A549 (cell line): ENCODE measurements around the gene GLB1L2. TPM values are rescaled to one million over a fixed set of nuclear protein-coding genes. Genes with fewer than 3 reads are reported as not detected.

Experiments
- ATAC-seq, 2 experiments: fragments of 200-7000 bp in 1 of 2; fragments of >200 bp in 1 of 2; cut with Nextera tagmentation in 1 of 2; cut with Tn5 transposase in 1 of 2; 3 replicates each; pipeline versions ENCODE4 v1.8.0 to v1.9.1; 2018 to 2020; ENCODE audit warnings: mild to moderate bottlenecking in 1 of 2, moderate library complexity in 1 of 2
- CTCF ChIA-PET: fragments of 300-600 bp; sonication (Branson Sonifier 250); formaldehyde crosslinking; extraction: SDS; loops from one replicate; lab custom pipeline; 2021; ENCODE audit warnings: antibody characterized with exemption, inconsistent platforms; lab: Yijun Ruan, JAX
- POLR2A ChIA-PET: fragments of 350-600 bp; formaldehyde crosslinking; extraction: SDS; loops from one replicate; lab custom pipeline; 2021; ENCODE audit warnings: antibody characterized with exemption, inconsistent platforms; lab: Yijun Ruan, JAX
- DNase-seq, 2 experiments: peaks; one replicate each; pipeline versions ENCODE4 v3.0.0 to v3.0.0-alpha.2; 2011 to 2016; ENCODE audit warnings: low read depth in 1 of 2, low spot score in 1 of 2
- FAIRE-seq: peaks from 2 replicates; lab custom pipeline; 2011; peaks lifted over from hg19 to GRCh38; lab: Jason Lieb, UNC
- H3K27ac ChIP-seq, 2 experiments: fragments of >200 bp; sonication (Bioruptor Twin); formaldehyde crosslinking; 3 replicates each; pipeline ENCODE4 v1.5.1; 2016 to 2017
- H3K4me1 ChIP-seq: fragments of >200 bp; sonication (Bioruptor Twin); formaldehyde crosslinking; 3 replicates; pipeline ENCODE4 v1.6.1; 2016
- H3K4me2 ChIP-seq: fragments of >200 bp; sonication (Bioruptor Twin); formaldehyde crosslinking; 3 replicates; pipeline ENCODE4 v1.6.1; 2016
- H3K4me3 ChIP-seq: fragments of >200 bp; sonication (Bioruptor Twin); formaldehyde crosslinking; 3 replicates; pipeline ENCODE4 v1.5.1; 2016
- H3K9me3 ChIP-seq: fragments of >200 bp; sonication (Bioruptor Twin); formaldehyde crosslinking; 3 replicates; pipeline ENCODE4 v1.6.1; 2016
- ATOH8 ChIP-seq: fragments of 250-450 bp; sonication (Bioruptor Pico); IDR thresholded peaks from 2 replicates; pipeline ENCODE4 v1.5.0; 2020; ENCODE audit warnings: low read depth, mild to moderate bottlenecking, moderate library complexity
- BHLHE40 ChIP-seq: IDR thresholded peaks from 2 replicates; pipeline ENCODE4 v1.6.1; 2012; ENCODE audit warnings: low read depth, low read length, inconsistent platforms
- CBX8 ChIP-seq: fragments of 200-600 bp; sonication (generic); IDR thresholded peaks from 2 replicates; pipeline ENCODE4 v1.6.1; 2016
- CTCF ChIP-seq: fragments of >200 bp; sonication (Bioruptor Twin); formaldehyde crosslinking; IDR thresholded peaks from 3 replicates; pipeline ENCODE4 v1.5.1; 2016
- EHMT2 ChIP-seq: fragments of 200-600 bp; sonication (generic); IDR thresholded peaks from 2 replicates; pipeline ENCODE4 v1.6.1; 2016; ENCODE audit warnings: antibody characterized with exemption, low read depth, mild to moderate bottlenecking, moderate library complexity
- ESRRA ChIP-seq: fragments of 150-350 bp; IDR thresholded peaks from 2 replicates; pipeline ENCODE4 v1.6.1; 2014; ENCODE audit warnings: mild to moderate bottlenecking, low read length, borderline replicate concordance
- FOSL2 ChIP-seq, 2 experiments: fragments of 450-650 bp in 1 of 2; fragments of >200 bp in 1 of 2; sonication (Bioruptor Twin) in 1 of 2; formaldehyde crosslinking; IDR thresholded peaks; 2 replicates each; pipeline versions ENCODE4 v1.5.0 to v1.6.1; 2016 to 2020; ENCODE audit warnings: mild to moderate bottlenecking in 1 of 2, moderate library complexity in 1 of 2
- FOXS1 ChIP-seq: fragments of 250-450 bp; sonication (Bioruptor Pico); IDR thresholded peaks from 2 replicates; pipeline ENCODE4 v1.5.0; 2020; ENCODE audit warnings: mild to moderate bottlenecking, moderate library complexity
- GATA3 ChIP-seq: IDR thresholded peaks from 2 replicates; pipeline ENCODE4 v1.6.1; 2012; ENCODE audit warnings: borderline replicate concordance
- HDAC2 ChIP-seq: fragments of 200-600 bp; sonication (generic); IDR thresholded peaks from 2 replicates; pipeline ENCODE4 v1.6.1; 2016
- HOXB5 ChIP-seq: fragments of 250-450 bp; sonication (Bioruptor Pico); IDR thresholded peaks from 2 replicates; pipeline ENCODE4 v1.5.0; 2020; ENCODE audit warnings: mild to moderate bottlenecking, moderate library complexity
- JUNB ChIP-seq: fragments of >200 bp; sonication (Bioruptor Twin); formaldehyde crosslinking; IDR thresholded peaks from 2 replicates; pipeline ENCODE4 v1.6.1; 2016
- MAFK ChIP-seq: fragments of 450-650 bp; IDR thresholded peaks from 2 replicates; pipeline ENCODE4 v1.6.1; 2014; ENCODE audit not compliant: partially characterized antibody
- MAZ ChIP-seq: fragments of 150-350 bp; IDR thresholded peaks from 2 replicates; pipeline ENCODE4 v1.6.1; 2014; ENCODE audit warnings: antibody characterized with exemption, low read depth, low read length, borderline replicate concordance
- NR3C1 ChIP-seq: fragments of >200 bp; sonication (Bioruptor Twin); formaldehyde crosslinking; IDR thresholded peaks from 3 replicates; pipeline ENCODE4 v1.6.1; 2017
- PHF8 ChIP-seq: fragments of 200-600 bp; sonication (generic); IDR thresholded peaks from 2 replicates; pipeline ENCODE4 v1.6.1; 2016; ENCODE audit warnings: low read depth, mild to moderate bottlenecking, antibody characterized with exemption, moderate library complexity, borderline replicate concordance
- RAD21 ChIP-seq, 2 experiments: fragments of >200 bp in 1 of 2; sonication (Bioruptor Twin) in 1 of 2; formaldehyde crosslinking in 1 of 2; IDR thresholded peaks in 1 of 2; conservative IDR thresholded peaks in 1 of 2; 2 replicates in 1 of 2; 3 replicates in 1 of 2; pipeline ENCODE4 v1.6.1; 2012 to 2018; ENCODE audit warnings: inconsistent platforms in 1 of 2
- RFX5 ChIP-seq: fragments of 450-650 bp; IDR thresholded peaks from 2 replicates; pipeline ENCODE4 v1.7.1; 2014; ENCODE audit warnings: antibody characterized with exemption, mild to moderate bottlenecking, moderate library complexity
- TFCP2L1 ChIP-seq: fragments of 250-450 bp; sonication (Bioruptor Pico); IDR thresholded peaks from 2 replicates; pipeline ENCODE4 v1.5.0; 2021; ENCODE audit warnings: mild to moderate bottlenecking
- TP53 ChIP-seq: fragments of 250-450 bp; sonication (Bioruptor Pico); IDR thresholded peaks from 2 replicates; pipeline ENCODE4 v1.5.0; 2021; ENCODE audit warnings: mild to moderate bottlenecking, moderate library complexity
- USF2 ChIP-seq: fragments of 450-650 bp; IDR thresholded peaks from 2 replicates; pipeline ENCODE4 v1.6.1; 2014; ENCODE audit warnings: antibody characterized with exemption
- ZC3H11A ChIP-seq: fragments of 450-650 bp; IDR thresholded peaks from 2 replicates; pipeline ENCODE4 v1.6.1; 2014; ENCODE audit warnings: antibody characterized with exemption, mild to moderate bottlenecking
- ZFP36 ChIP-seq: fragments of 450-650 bp; IDR thresholded peaks from 2 replicates; pipeline ENCODE4 v1.6.1; 2014; ENCODE audit warnings: borderline replicate concordance; ENCODE audit not compliant: partially characterized antibody
- ZSCAN20 ChIP-seq: fragments of 250-450 bp; sonication (Bioruptor Pico); IDR thresholded peaks from 2 replicates; pipeline ENCODE4 v1.8.0; 2022; ENCODE audit warnings: mild to moderate bottlenecking, moderate library complexity
- WGBS: methylation state at CpG from one replicate; pipeline ENCODE4 v1.1.6; 2017; ENCODE audit errors: missing lambda C conversion rate; 5-methylcytosine and 5-hydroxymethylcytosine counted together
- polyA plus RNA-seq, 4 experiments: library from polyadenylated mRNA; depleted of rRNA in 3 of 4; stranded (reverse); fragments of >200 nt; fragmentation: RNase III in 1 of 4; extraction: RNeasy Plus Mini Kit Qiagen cat#74134 plus additional on column Dnase treatment in 1 of 4; gene quantifications; 2 replicates in 3 of 4; 3 replicates in 1 of 4; pipeline ENCODE4 v1.2.3, GENCODE V29; 2011 to 2017
- TF ChIP-seq, protein P1 (sequence below): fragments of >200 bp; sonication (Bioruptor Twin); formaldehyde crosslinking; IDR thresholded peaks from 2 replicates; pipeline ENCODE4 v1.6.1; 2016

GLB1L2 gene
- polyA plus RNA-seq, 2 of the 4 experiments (the other 2 are of a cell fraction): 1.1 to 3.5 TPM

- Histone ChIP-seq H3K4me2 (no peak overlapping the region), H3K4me3 (no peak overlapping the region), H3K27ac (no peak overlapping the region), H3K9me3 (no peaks in the 10 kb centered on the region), H3K4me1 (no peaks in the 10 kb centered on the region)
- no peak for ATAC-seq
- DNase-seq: no peak
- FAIRE-seq: no peak
- POLR2A ChIA-PET: no interaction called here
- CTCF ChIA-PET: no interaction called here
- WGBS: 26% methylated on average over 17 of the region's 18 CpGs
- TF ChIP-seq RAD21 (conservative IDR thresholded peaks at IDR 0.05 in 1 of 2, IDR thresholded peaks at IDR 0.05 in 1 of 2) (no peak), GATA3 (no peak), JUNB (no peak), EHMT2 (no peak), CTCF (no peak)
Measured at GRCh38 chr11:134413826-134414731, 82.3 kb downstream of the GLB1L2 start.

- no peaks in the 10 kb centered on the region for H3K9me3 ChIP-seq
- FAIRE-seq: no peak
- no peak for DNase-seq
- ATAC-seq: no peak; a peak in 1 of 6 replicates
- TF ChIP-seq CBX8 (no peak), ESRRA (no peak), ZFP36 (no peak), TP53 (CRISPR knock-in tag) (no peak), MAZ (no peak), HDAC2 (no peak), TFCP2L1 (CRISPR knock-in tag) (no peak), ZSCAN20 (no peak), RAD21 (conservative IDR thresholded peaks at IDR 0.05 in 1 of 2, IDR thresholded peaks at IDR 0.05 in 1 of 2) (no peak)
- TF ChIP-seq, protein P1, sequence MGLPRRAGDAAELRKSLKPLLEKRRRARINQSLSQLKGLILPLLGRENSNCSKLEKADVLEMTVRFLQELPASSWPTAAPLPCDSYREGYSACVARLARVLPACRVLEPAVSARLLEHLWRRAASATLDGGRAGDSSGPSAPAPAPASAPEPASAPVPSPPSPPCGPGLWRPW: no peak
- no peak overlapping the region for H3K4me2 ChIP-seq
- no peak overlapping the region for H3K27ac ChIP-seq
- ChIA-PET POLR2A (no interaction called here), CTCF (no interaction called here)
- WGBS: 23% methylated on average over 14 of the region's 17 CpGs
- H3K4me1 ChIP-seq: no peaks in the 10 kb centered on the region
- H3K4me3 ChIP-seq: no peak overlapping the region
Measured at GRCh38 chr11:134414766-134415765, 83.3 kb downstream of the GLB1L2 start.

DNA sequence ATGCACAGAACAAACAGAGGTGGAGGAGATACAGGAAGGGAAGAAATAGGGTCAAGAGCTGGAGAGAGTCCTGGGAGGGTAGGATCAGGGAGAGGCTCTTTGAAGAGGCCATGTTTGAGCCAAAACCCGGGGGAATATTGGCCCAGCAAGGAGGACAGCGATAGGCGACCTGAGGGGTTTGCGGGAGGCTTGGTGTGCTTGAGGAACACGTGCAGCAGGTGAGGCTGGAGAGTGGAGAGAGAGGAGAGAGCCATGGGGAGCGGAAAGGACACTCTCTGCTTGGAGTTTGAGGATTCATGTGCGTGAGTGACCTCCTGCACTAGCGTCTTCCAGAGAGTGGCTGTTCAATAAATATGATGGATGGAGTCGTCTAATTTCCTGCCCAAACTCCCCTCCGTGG lies 84.9 kb downstream of the GLB1L2 start:
- no peak for TF ChIP-seq HOXB5 (CRISPR knock-in tag)
- TF ChIP-seq HDAC2: no peak
- TF ChIP-seq FOXS1: no peak
- TF ChIP-seq CBX8: no peak
- TF ChIP-seq RFX5: no peak
- TF ChIP-seq FOSL2 (IDR thresholded peaks at IDR 0.05): no peak
- TF ChIP-seq FOSL2 (CRISPR knock-in tag; IDR thresholded peaks at IDR 0.05): no peak
- TF ChIP-seq TFCP2L1 (CRISPR knock-in tag): no peak
- no peak for TF ChIP-seq ZFP36
- TF ChIP-seq RAD21 (conservative IDR thresholded peaks at IDR 0.05 in 1 of 2, IDR thresholded peaks at IDR 0.05 in 1 of 2): no peak
- no peak for TF ChIP-seq MAFK
- no peak for TF ChIP-seq ZC3H11A
- no peak for TF ChIP-seq BHLHE40
- no peak for TF ChIP-seq NR3C1
- TF ChIP-seq GATA3: no peak
- no peak for TF ChIP-seq ATOH8
- TF ChIP-seq PHF8: no peak
- no peak for TF ChIP-seq USF2
- no peak overlapping the region for H3K4me2 ChIP-seq
- H3K4me3 ChIP-seq: no peak overlapping the region
- DNase-seq: no peak
- no peaks in the 10 kb centered on the region for H3K9me3 ChIP-seq
- 13% methylated on average over 10 of the region's 10 CpGs for WGBS
- FAIRE-seq: no peak
- no peaks in the 10 kb centered on the region for H3K4me1 ChIP-seq
- no peak for ATAC-seq
- no peak overlapping the region for H3K27ac ChIP-seq
- ChIA-PET CTCF (interaction anchor here (0.6 kb wide), 1 partner anchor 93 kb away, joined by 3 read pairs; no protein-coding TSS in a partner anchor), POLR2A (no interaction called here)
